Astrocyte (in vitro differentiated cells and primary cell): ENCODE results near the gene AMER2. TPM values are rescaled to one million over a fixed set of nuclear protein-coding genes. Genes with fewer than 3 reads are reported as not detected.

Source experiments
- DNase-seq: peaks from one replicate; pipeline ENCODE4 v3.0.0-alpha.2; 2010; ENCODE audit warnings: low read depth
- FAIRE-seq: peaks from 2 replicates; lab custom pipeline; 2011; peaks lifted over from hg19 to GRCh38; lab: Jason Lieb, UNC
- H2AFZ ChIP-seq: 2 replicates; pipeline ENCODE4 v1.6.0; 2012; ENCODE audit warnings: low read depth, low read length, inconsistent platforms
- H3K27ac ChIP-seq: 2 replicates; pipeline ENCODE4 v1.5.1; 2011; ENCODE audit warnings: low read depth, low read length, inconsistent platforms
- H3K27me3 ChIP-seq: 2 replicates; pipeline ENCODE4 v1.6.0; 2011; ENCODE audit warnings: low read length, inconsistent platforms; ENCODE audit not compliant: insufficient read depth
- H3K36me3 ChIP-seq: 2 replicates; pipeline ENCODE4 v1.5.1; 2011; ENCODE audit warnings: low read length, inconsistent platforms; ENCODE audit not compliant: insufficient read depth
- H3K4me1 ChIP-seq: 2 replicates; pipeline ENCODE4 v1.5.1; 2011; ENCODE audit warnings: low read length, inconsistent platforms; ENCODE audit not compliant: insufficient read depth
- H3K4me2 ChIP-seq: 2 replicates; pipeline ENCODE4 v1.6.0; 2012; ENCODE audit warnings: low read length, inconsistent platforms
- H3K4me3 ChIP-seq: 2 replicates; pipeline ENCODE4 v1.5.1; 2011; ENCODE audit warnings: low read depth, mild to moderate bottlenecking, low read length, inconsistent platforms; ENCODE audit not compliant: insufficient read depth
- H3K79me2 ChIP-seq: 2 replicates; pipeline ENCODE4 v1.6.0; 2012; ENCODE audit warnings: mild to moderate bottlenecking, low read length, inconsistent platforms; ENCODE audit not compliant: insufficient read depth
- H3K9ac ChIP-seq: 2 replicates; pipeline ENCODE4 v1.6.0; 2012; ENCODE audit warnings: mild to moderate bottlenecking, low read length, inconsistent platforms
- H3K9me3 ChIP-seq: 2 replicates; pipeline ENCODE4 v1.5.1; 2012; ENCODE audit warnings: low read depth, mild to moderate bottlenecking, low read length, inconsistent platforms; ENCODE audit not compliant: insufficient read depth
- H4K20me1 ChIP-seq: 2 replicates; pipeline ENCODE4 v1.6.0; 2012; ENCODE audit warnings: low read length, inconsistent platforms; ENCODE audit not compliant: insufficient read depth
- H3K27ac Mint-ChIP-seq: one replicate; pipeline ENCODE4 v1.8.0; 2021; ENCODE audit warnings: mild to moderate bottlenecking, mixed read lengths; ENCODE audit not compliant: unreplicated experiment
- H3K27me3 Mint-ChIP-seq: one replicate; pipeline ENCODE4 v1.8.0; 2021; ENCODE audit warnings: low read depth, mixed read lengths; ENCODE audit not compliant: unreplicated experiment
- H3K36me3 Mint-ChIP-seq: one replicate; pipeline ENCODE4 v1.8.0; 2021; ENCODE audit warnings: low read depth, mixed read lengths; ENCODE audit not compliant: unreplicated experiment
- H3K4me1 Mint-ChIP-seq: one replicate; pipeline ENCODE4 v1.8.0; 2021; ENCODE audit warnings: low read depth, mixed read lengths; ENCODE audit not compliant: unreplicated experiment
- H3K4me3 Mint-ChIP-seq: one replicate; pipeline ENCODE4 v1.8.0; 2021; ENCODE audit warnings: mild to moderate bottlenecking, moderate library complexity, mixed read lengths; ENCODE audit not compliant: unreplicated experiment
- H3K9me3 Mint-ChIP-seq: one replicate; pipeline ENCODE4 v1.8.0; 2021; ENCODE audit warnings: mild to moderate bottlenecking, mixed read lengths; ENCODE audit not compliant: unreplicated experiment
- EZH2 ChIP-seq: IDR thresholded peaks from 2 replicates; pipeline ENCODE4 v1.6.1; 2012; ENCODE audit warnings: mild to moderate bottlenecking, low read length, inconsistent platforms; ENCODE audit not compliant: insufficient read depth
- total RNA-seq: library from RNA; stranded (reverse); gene quantifications from 2 replicates; pipeline ENCODE4 v1.2.1, GENCODE V29; 2021
- TF ChIP-seq, protein P1 (sequence below): IDR thresholded peaks from 2 replicates; pipeline ENCODE4 v1.5.1; 2011; ENCODE audit warnings: low read depth, mild to moderate bottlenecking, inconsistent platforms, low read length, moderate library complexity; ENCODE audit not compliant: insufficient read depth

Gene AMER2
- total RNA-seq, 1 donor from 2014 or later = 0.02 TPM

DNA sequence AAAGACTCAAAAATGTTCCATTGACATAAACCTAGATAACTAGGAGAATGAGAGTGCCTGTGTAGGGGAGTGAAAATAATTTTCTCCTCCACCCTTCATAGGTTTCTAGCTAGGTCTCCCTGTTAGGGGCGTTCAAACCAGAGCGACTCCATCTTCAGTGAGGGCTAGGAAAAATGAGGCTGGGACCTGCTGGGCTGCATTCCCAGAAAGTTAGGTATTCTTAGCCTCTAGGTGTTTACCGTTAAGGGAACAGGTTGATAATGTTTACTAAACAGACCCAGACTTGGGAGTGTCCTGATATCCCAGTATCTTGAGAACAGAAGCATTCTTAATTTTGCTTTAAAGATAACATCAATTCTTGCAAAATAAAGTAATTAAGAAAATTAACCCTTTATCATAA lies 56.0 kb downstream of the AMER2 start:
- Histone ChIP-seq H4K20me1 (no peaks in the 10 kb centered on the region), H3K4me1 (peaks cover 4% of the 10 kb centered on the region), H3K9me3 (no peaks in the 10 kb centered on the region), H3K4me2 (no peak overlapping the region), H3K27me3 (peaks cover 6% of the 10 kb centered on the region), H3K36me3 (no peaks in the 10 kb centered on the region), H3K79me2 (no peaks in the 10 kb centered on the region), H3K4me3 (no peak overlapping the region), H3K27ac (no peak overlapping the region), H3K9ac (no peak overlapping the region), H2AFZ (no peak overlapping the region)
- DNase-seq (no peak), FAIRE-seq (no peak)
- peaks cover 8% of the 10 kb centered on the region for H3K4me1 Mint-ChIP-seq
- TF ChIP-seq, protein P1, sequence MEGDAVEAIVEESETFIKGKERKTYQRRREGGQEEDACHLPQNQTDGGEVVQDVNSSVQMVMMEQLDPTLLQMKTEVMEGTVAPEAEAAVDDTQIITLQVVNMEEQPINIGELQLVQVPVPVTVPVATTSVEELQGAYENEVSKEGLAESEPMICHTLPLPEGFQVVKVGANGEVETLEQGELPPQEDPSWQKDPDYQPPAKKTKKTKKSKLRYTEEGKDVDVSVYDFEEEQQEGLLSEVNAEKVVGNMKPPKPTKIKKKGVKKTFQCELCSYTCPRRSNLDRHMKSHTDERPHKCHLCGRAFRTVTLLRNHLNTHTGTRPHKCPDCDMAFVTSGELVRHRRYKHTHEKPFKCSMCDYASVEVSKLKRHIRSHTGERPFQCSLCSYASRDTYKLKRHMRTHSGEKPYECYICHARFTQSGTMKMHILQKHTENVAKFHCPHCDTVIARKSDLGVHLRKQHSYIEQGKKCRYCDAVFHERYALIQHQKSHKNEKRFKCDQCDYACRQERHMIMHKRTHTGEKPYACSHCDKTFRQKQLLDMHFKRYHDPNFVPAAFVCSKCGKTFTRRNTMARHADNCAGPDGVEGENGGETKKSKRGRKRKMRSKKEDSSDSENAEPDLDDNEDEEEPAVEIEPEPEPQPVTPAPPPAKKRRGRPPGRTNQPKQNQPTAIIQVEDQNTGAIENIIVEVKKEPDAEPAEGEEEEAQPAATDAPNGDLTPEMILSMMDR = no peak
- TF ChIP-seq EZH2 = no peak
- H3K27ac Mint-ChIP-seq = no peak overlapping the region
- no peaks in the 10 kb centered on the region for H3K36me3 Mint-ChIP-seq
- H3K9me3 Mint-ChIP-seq = peaks cover 2% of the 10 kb centered on the region
- H3K4me3 Mint-ChIP-seq = no peak overlapping the region
- H3K27me3 Mint-ChIP-seq = no peaks in the 10 kb centered on the region

DNA sequence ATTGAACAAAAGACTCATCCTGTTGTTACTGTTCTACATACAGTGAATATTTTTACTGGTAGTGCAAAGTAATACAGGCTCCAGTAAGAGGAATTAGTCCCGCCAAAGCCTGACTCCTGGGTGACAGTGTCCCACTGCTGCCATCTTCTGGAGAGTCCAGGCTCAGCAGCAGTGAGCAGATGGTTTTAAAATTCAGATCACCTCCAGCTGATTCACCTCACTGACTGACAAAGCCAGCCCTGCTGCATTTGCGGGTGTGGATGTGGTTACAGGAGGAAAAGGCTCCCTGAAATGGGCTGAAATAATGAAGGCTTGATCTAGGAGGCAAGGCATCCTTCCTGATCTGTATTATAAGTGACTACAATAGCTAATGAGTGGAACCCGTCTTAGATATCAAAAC lies 57.9 kb downstream of the AMER2 start:
- H3K4me2 ChIP-seq = no peak overlapping the region
- H3K4me1 ChIP-seq = peaks cover 4% of the 10 kb centered on the region
- H3K27ac ChIP-seq = no peak overlapping the region
- H3K36me3 ChIP-seq = no peaks in the 10 kb centered on the region
- no peaks in the 10 kb centered on the region for H3K9me3 Mint-ChIP-seq
- no peak overlapping the region for H3K4me3 Mint-ChIP-seq
- no peaks in the 10 kb centered on the region for H3K79me2 ChIP-seq
- no peaks in the 10 kb centered on the region for H3K36me3 Mint-ChIP-seq
- no peaks in the 10 kb centered on the region for H3K27me3 Mint-ChIP-seq
- no peaks in the 10 kb centered on the region for H4K20me1 ChIP-seq
- no peaks in the 10 kb centered on the region for H3K9me3 ChIP-seq
- H3K9ac ChIP-seq = no peak overlapping the region
- H3K27me3 ChIP-seq = peaks cover 4% of the 10 kb centered on the region
- no peak overlapping the region for H3K4me3 ChIP-seq
- DNase-seq = peak; percentile 41
- peak; percentile 62 for FAIRE-seq
- H3K4me1 Mint-ChIP-seq = peaks cover 11% of the 10 kb centered on the region
- no peak overlapping the region for H2AFZ ChIP-seq
- peak overlapping the region; percentile 18 for H3K27ac Mint-ChIP-seq
- TF ChIP-seq, protein P1 = peak; percentile 95
- TF ChIP-seq EZH2 = no peak

DNA sequence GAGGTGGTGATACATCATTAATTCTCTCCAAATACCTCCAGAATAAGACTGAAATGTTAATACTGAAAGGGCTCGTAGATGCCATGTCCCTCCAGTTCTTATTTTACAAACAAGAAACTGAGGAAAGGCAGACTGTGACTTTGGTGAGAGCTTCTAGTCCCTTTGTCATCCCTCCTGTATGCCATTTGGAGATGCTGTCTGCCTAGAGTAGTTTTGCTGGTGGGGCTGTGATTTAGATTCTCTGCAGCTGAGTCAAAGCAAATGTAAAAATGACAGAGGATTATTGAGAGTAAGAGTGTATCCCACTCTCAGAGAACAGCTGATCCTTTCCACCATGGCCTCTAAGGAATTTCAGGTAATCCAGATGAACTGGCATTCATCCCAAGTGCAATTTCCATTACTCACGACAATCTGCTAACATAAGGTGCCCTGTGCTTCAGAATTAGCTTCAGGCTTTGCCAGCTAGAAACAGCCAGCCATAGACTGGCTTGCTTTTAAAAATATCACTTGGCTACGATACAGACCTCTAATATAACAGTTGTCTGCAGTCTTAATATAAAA lies 59.3 kb downstream of the AMER2 start:
- H3K27ac Mint-ChIP-seq = no peak overlapping the region
- H3K9me3 Mint-ChIP-seq = no peaks in the 10 kb centered on the region
- Histone ChIP-seq H3K27me3 (peaks cover 4% of the 10 kb centered on the region), H3K27ac (no peak overlapping the region), H3K4me1 (peaks cover 4% of the 10 kb centered on the region), H2AFZ (no peak overlapping the region), H3K9me3 (no peaks in the 10 kb centered on the region), H3K4me3 (no peak overlapping the region), H3K9ac (no peak overlapping the region), H3K79me2 (no peaks in the 10 kb centered on the region), H3K36me3 (no peaks in the 10 kb centered on the region), H4K20me1 (no peaks in the 10 kb centered on the region), H3K4me2 (no peak overlapping the region)
- H3K4me1 Mint-ChIP-seq = peaks cover 11% of the 10 kb centered on the region
- TF ChIP-seq, protein P1 = no peak
- TF ChIP-seq EZH2 = no peak
- no peaks in the 10 kb centered on the region for H3K27me3 Mint-ChIP-seq
- no peaks in the 10 kb centered on the region for H3K36me3 Mint-ChIP-seq
- FAIRE-seq (no peak), DNase-seq (no peak)
- H3K4me3 Mint-ChIP-seq = no peak overlapping the region
